ENCODE data around the gene NCKAP5.

GRCh38 chr2:133120310-133120709 lies 448.0 kb downstream of the NCKAP5 start:
- no peak for TF ChIP-seq ARNT (IDR thresholded peaks at IDR 0.05)
- no peak for TF ChIP-seq ELF4 (IDR thresholded peaks at IDR 0.05)
- TF ChIP-seq SUZ12 (IDR thresholded peaks at IDR 0.05): no peak
- TF ChIP-seq BHLHE40 (IDR thresholded peaks at IDR 0.05; ENCODE audit: borderline replicate concordance): no peak
- TF ChIP-seq FOXK2 (IDR thresholded peaks at IDR 0.05): no peak
- TF ChIP-seq ZNF384 (IDR thresholded peaks at IDR 0.05): no peak
- no peak for TF ChIP-seq SP1 (IDR thresholded peaks at IDR 0.05)
- no peak for TF ChIP-seq LEF1 (IDR thresholded peaks at IDR 0.05; ENCODE audit: borderline replicate concordance)
- TF ChIP-seq FOXM1 (IDR thresholded peaks at IDR 0.05; ENCODE audit: borderline replicate concordance): no peak
- TF ChIP-seq NFRKB (IDR thresholded peaks at IDR 0.05): no peak

Measured in HEK293T (cell line).